Adipocyte (in vitro differentiated cells): ENCODE data around the gene RNF6.
A peak's percentile ranks its signal among the peaks of the same experiment; 100 is the strongest.

Source experiments
- DNase-seq: peaks from one replicate; pipeline ENCODE4 v3.0.0-alpha.2; 2015; ENCODE audit warnings: low read depth
- H3K27me3 ChIP-seq: replicated peaks from 2 replicates; pipeline ENCODE4 v1.7.0; 2013; ENCODE audit warnings: mild to moderate bottlenecking, low read length, moderate library complexity; ENCODE audit not compliant: control insufficient read depth, insufficient read depth
- H3K36me3 ChIP-seq: 2 replicates; pipeline ENCODE4 v1.7.0; 2013; ENCODE audit warnings: low read length, mild to moderate bottlenecking, moderate library complexity; ENCODE audit not compliant: control insufficient read depth, insufficient read depth, severe bottlenecking
- H3K4me1 ChIP-seq: 2 replicates; pipeline ENCODE4 v1.7.0; 2013; ENCODE audit warnings: mild to moderate bottlenecking, low read length, moderate library complexity; ENCODE audit not compliant: control insufficient read depth, insufficient read depth
- H3K4me3 ChIP-seq: 2 replicates; pipeline ENCODE4 v1.7.0; 2013; ENCODE audit warnings: mild to moderate bottlenecking, low read length, moderate library complexity
- H3K9ac ChIP-seq: 2 replicates; pipeline ENCODE4 v1.7.0; 2013; ENCODE audit warnings: mild to moderate bottlenecking, low read length, moderate library complexity
- H3K9me3 ChIP-seq: 2 replicates; pipeline ENCODE4 v1.7.0; 2013; ENCODE audit warnings: mild to moderate bottlenecking, low read length, moderate library complexity; ENCODE audit not compliant: control insufficient read depth

The RNF6 gene

DNA sequence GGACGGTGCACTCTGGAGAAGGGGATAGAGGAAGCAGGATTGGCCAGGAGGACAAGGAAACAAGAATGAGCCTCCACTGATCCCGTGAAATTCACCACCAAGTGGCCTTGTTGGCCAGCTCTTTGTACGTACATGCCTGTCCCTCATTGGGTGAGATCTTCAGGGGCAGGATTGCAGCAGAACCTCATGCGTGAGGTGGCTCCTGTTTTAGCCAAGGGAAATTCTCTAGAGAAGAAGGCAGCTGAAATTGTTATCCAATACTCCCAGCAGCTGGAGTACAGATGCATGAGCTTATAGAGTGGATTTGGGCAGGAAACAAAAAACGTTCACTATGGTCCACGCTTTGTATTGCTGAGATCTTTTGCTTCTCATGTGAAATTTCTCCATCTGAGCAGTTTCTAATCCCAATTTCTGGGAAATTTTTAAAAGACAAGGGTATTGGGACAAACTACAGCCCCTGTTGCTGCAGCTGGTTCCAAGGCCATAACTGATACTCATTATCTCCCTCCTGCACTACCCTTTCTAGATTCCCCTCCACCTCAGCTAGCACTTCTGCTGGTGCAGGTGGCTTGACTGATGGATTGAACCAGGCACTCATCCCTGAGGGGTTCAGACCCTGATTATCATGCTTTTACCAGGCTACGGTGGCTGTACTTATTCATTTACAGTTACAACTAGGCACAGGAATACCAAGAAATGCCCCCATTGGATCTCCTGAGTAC lies 3.9 kb upstream of the RNF6 start:
- Histone ChIP-seq H3K9ac (no peak overlapping the region), H3K4me3 (no peak overlapping the region), H3K27me3 (peaks cover 5% of the 10 kb centered on the region), H3K4me1 (peaks cover 15% of the 10 kb centered on the region), H3K9me3 (no peaks in the 10 kb centered on the region), H3K36me3 (no peaks in the 10 kb centered on the region)
- DNase-seq, result no peak

DNA sequence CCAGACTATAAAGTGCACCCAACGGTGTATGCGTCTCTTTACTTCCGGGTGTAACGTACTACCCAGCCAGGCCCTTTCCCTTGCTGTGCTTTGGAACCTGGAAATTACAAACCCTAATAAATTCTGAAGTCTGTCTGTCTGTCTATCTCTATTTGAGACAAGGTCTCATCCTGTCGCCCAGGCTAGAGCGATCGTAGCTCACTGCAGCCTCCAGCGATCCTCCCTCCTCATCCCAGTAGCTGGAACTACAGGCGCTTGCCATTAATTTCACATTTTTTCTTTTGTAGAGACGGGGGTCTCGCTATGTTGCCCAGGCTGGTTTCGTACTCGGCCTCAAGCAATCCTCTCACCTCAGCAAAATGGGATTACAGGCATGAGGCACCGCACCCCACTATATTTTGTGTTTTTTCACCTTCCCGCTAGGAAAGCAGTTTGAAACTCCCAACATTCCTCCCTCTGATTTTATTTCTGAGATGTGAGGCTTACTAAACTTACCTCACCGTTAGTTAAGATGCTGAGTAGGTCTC lies 469 bp upstream of the RNF6 start:
- H3K4me3 ChIP-seq, result peak overlapping the region; percentile 97
- peak overlapping the region; percentile 99 for H3K9ac ChIP-seq
- peaks cover 33% of the 10 kb centered on the region for H3K4me1 ChIP-seq
- H3K27me3 ChIP-seq, result no peaks in the 10 kb centered on the region
- peaks cover 26% of the 10 kb centered on the region for H3K36me3 ChIP-seq
- H3K9me3 ChIP-seq, result no peaks in the 10 kb centered on the region
- no peak for DNase-seq

DNA sequence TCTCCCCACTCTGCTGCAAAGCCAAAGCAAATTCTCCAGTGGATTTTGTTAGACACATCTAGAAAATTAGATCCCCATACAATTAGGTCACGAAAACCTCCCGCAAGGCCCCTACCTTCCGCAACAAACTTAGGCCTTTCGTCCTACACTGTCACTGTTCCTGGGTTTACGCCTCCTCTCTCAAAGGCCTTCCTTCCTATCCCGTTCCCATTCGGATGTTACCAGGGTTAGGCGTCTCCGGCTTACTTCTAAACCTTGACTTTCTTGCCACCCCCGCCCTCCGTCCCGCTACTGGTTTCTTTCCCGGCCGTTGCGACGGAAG lies 754 bp downstream of the RNF6 start:
- DNase-seq, result no peak
- Histone ChIP-seq H3K9me3 (no peaks in the 10 kb centered on the region), H3K36me3 (peaks cover 38% of the 10 kb centered on the region), H3K4me1 (peaks cover 33% of the 10 kb centered on the region), H3K9ac (peak overlapping the region; percentile 99), H3K4me3 (peak overlapping the region; percentile 97), H3K27me3 (no peaks in the 10 kb centered on the region)

DNA sequence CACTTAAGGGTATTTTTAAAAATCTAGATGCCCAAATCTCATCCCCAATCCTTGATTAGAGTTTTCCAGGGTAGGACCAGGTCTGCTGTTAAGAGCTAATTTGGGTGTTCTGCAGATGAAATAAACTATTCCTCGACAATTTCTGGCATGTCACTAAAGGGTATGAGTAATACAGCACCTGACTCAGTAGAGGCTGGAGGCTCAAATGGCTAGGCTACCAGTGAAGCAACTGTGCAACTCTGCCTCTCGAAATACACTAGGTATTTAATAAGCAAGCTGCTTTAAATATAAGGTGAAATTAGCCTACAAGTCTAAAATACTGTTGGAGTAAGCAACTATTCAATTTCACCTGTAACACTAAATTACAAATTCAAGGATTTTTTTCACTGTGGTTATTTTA lies 1.5 kb downstream of the RNF6 start:
- peak overlapping the region; percentile 99 for H3K9ac ChIP-seq

DNA sequence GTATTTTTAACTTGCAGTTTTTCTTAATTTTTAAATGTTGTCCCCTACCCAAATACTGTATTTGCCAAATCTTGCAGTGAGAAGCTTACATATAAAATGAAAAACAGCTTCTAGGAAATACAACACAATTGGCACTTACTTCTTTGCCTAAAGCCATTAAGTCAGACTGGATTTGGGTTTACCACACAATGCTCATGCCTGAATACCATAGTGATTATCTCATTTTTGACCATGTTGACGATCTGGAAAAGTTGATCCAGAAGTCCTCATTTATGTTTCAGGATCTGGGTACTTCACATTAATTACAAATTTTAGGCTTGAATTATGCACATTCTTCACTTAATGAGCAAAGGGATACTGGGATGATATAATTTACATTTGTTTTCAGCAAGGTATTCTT lies 2.4 kb downstream of the RNF6 start:
- peak overlapping the region; percentile 97 for H3K4me3 ChIP-seq
- H3K36me3 ChIP-seq, result peaks cover 55% of the 10 kb centered on the region
- DNase-seq, result peak; percentile 43

More for the DNA sequence above, 1.5 kb downstream of the RNF6 start:
- Histone ChIP-seq H3K27me3 (no peaks in the 10 kb centered on the region), H3K9me3 (no peaks in the 10 kb centered on the region), H3K36me3 (peaks cover 46% of the 10 kb centered on the region), H3K4me1 (peaks cover 33% of the 10 kb centered on the region), H3K4me3 (peak overlapping the region; percentile 97)
- DNase-seq, result peak; percentile 49

DNA sequence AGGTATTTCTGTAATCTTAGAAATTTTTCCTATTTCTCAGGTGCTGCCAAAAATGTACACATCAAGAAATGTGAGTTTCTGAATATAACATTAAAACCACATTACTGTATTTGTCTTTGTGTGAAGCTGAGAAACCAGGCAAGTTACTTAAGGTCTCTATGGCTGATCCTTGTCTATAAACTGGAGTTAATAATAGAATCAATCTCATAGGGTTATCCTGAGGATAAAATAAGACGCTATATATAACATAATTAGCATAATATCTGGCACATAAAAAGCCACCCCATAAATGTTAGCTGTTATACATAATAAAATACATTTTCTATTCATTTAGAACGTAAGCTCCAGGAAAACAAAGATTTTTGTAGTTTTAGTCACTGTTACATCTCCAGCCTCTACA lies 6.1 kb downstream of the RNF6 start:
- Histone ChIP-seq H3K9me3 (no peaks in the 10 kb centered on the region), H3K4me1 (peaks cover 20% of the 10 kb centered on the region), H3K36me3 (peaks cover 85% of the 10 kb centered on the region), H3K4me3 (no peak overlapping the region), H3K27me3 (no peaks in the 10 kb centered on the region), H3K9ac (no peak overlapping the region)
- no peak for DNase-seq

More for the DNA sequence above, 2.4 kb downstream of the RNF6 start:
- Histone ChIP-seq H3K27me3 (no peaks in the 10 kb centered on the region), H3K9ac (no peak overlapping the region), H3K9me3 (no peaks in the 10 kb centered on the region), H3K4me1 (peaks cover 33% of the 10 kb centered on the region)

DNA sequence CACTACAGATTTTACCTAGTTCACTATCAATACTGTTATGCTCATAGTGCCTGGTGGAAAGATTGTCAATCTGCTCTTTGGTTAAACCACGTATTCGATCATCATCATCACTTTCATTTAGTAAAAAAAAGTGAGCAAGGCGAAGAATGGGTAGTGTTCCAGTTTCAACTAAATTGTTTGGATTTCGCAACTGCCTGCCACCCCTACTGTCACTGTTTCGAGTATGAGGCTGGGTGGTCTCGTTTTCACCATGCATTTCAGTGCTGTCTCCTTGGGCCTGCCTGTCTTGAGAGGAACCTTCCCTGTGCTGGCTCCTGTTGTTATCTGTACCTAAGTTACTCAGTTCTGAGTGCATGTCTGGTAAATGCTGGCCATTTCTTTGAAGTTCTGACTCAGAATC lies 8.1 kb downstream of the RNF6 start:
- DNase-seq, result no peak
- no peaks in the 10 kb centered on the region for H3K27me3 ChIP-seq
- H3K4me3 ChIP-seq, result no peak overlapping the region
- peaks cover 80% of the 10 kb centered on the region for H3K36me3 ChIP-seq
- H3K9ac ChIP-seq, result no peak overlapping the region
- H3K9me3 ChIP-seq, result no peaks in the 10 kb centered on the region
- peaks cover 17% of the 10 kb centered on the region for H3K4me1 ChIP-seq

DNA sequence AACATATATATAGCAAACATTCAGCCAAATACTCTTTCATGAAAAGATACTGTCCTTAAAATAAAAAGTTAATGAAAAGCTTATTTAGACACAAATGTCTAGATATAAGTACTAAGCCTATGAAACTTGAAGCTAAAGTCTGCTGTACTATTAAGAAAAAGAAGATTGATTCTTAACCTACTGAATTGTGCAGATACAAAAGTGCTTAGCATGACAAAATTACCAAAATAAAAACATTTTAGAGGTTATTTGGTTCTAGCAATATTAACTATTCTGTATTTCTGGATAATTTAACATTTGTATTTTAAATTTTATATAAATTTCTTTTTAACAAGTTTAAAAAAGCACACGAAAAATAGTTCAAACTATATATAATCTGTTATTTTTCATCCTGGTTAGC lies 8.8 kb downstream of the RNF6 start:
- H3K4me3 ChIP-seq, result no peak overlapping the region
- no peaks in the 10 kb centered on the region for H3K9me3 ChIP-seq
- no peak overlapping the region for H3K9ac ChIP-seq
- H3K4me1 ChIP-seq, result peaks cover 17% of the 10 kb centered on the region
- DNase-seq, result no peak
- no peaks in the 10 kb centered on the region for H3K27me3 ChIP-seq
- peaks cover 80% of the 10 kb centered on the region for H3K36me3 ChIP-seq

DNA sequence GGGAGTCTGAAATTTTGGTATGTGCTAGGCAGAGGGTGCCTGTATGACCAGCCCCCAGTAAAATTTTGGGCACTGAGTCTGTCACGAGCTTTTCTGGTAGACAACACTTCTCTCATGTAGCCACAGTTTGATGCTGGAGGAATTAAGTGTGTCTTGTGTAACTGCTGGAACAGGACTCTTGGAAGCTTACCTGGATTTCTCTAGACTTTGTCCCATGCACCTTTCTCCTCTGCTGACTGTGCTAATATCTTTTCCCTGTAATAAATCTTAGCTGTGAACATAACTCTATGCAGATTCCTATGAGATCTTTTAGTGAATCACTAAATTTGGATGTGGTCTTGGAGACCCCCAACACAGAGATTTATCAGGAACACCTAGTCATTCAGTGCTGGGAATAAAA lies 13.8 kb downstream of the RNF6 start:
- H3K4me3 ChIP-seq, result no peak overlapping the region
- H3K36me3 ChIP-seq, result peaks cover 38% of the 10 kb centered on the region

DNA sequence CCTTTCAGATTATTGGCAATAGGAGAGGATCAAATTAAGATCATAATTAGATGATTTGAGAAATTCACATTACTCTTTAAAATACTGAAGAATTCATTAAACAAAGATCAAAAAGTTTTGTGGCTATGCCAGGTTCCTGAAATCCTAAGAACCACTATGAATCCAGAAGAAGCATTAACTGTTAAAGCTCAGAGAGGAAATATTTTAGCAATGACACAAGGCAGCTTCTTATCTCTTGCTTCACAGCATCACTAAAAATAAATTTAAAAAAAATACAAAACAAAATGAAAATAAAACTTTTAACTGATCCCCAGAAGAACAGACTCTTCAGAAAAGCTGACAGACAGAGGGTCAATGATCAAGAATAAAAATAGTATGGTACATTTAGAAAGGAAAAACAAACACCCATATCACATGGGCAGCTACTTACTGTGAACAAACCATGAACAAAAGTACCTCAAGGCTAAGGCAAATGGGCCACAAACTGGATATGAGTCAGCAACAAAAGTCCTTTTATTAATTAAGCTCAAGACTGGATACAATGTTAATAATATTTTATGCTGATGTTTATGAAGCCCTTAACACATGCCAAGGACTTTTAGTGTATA lies 19.6 kb downstream of the RNF6 start:
- Histone ChIP-seq H3K36me3 (peaks cover under 1% of the 10 kb centered on the region), H3K9me3 (no peaks in the 10 kb centered on the region), H3K4me3 (peak overlapping the region; percentile 3), H3K9ac (peak overlapping the region; percentile 20), H3K27me3 (no peaks in the 10 kb centered on the region), H3K4me1 (peaks cover 26% of the 10 kb centered on the region)
- peak; percentile 39 for DNase-seq

More for the DNA sequence above, 13.8 kb downstream of the RNF6 start:
- Histone ChIP-seq H3K4me1 (peaks cover 17% of the 10 kb centered on the region), H3K27me3 (no peaks in the 10 kb centered on the region), H3K9ac (no peak overlapping the region), H3K9me3 (no peaks in the 10 kb centered on the region)
- DNase-seq, result no peak

DNA sequence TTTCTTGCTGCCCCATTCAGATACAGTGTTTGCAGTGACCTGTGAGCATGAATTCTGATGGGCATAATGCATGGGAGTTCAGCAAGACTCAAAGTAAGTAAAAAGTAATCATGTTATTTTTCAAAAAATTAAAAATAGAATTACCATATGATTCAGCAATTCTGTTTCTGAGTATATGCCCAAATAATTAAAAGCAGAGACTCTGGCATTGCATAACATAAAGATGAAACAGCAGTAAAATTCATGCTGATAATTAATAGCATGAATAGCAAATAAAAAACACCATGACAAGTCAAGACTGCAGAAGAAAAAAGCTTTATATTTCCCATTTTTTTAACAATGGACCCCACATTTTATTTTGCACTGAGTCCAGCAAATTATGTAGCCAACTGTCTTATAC lies 21.3 kb downstream of the RNF6 start:
- Histone ChIP-seq H3K36me3 (no peaks in the 10 kb centered on the region), H3K27me3 (no peaks in the 10 kb centered on the region), H3K4me1 (peaks cover 26% of the 10 kb centered on the region), H3K9me3 (peaks cover 8% of the 10 kb centered on the region), H3K9ac (no peak overlapping the region), H3K4me3 (no peak overlapping the region)
- peak; percentile 47 for DNase-seq
